Lower leg skin (tissue), 3 donors: ENCODE data around the gene CFB.

Experiments used
- CTCF ChIP-seq, 3 donors: fragments of 450-650 bp; IDR thresholded peaks; one replicate each; pipeline ENCODE4 v1.5.1; 2016; ENCODE audit warnings: antibody characterized with exemption in 3 of 3, mild to moderate bottlenecking in 3 of 3, moderate library complexity in 2 of 3
- POLR2A ChIP-seq, 2 donors: fragments of 450-650 bp; IDR thresholded peaks; one replicate each; pipeline ENCODE4 v1.6.1; 2016 to 2017; ENCODE audit warnings: antibody characterized with exemption in 2 of 2, mild to moderate bottlenecking in 1 of 2, moderate library complexity in 1 of 2

GRCh38 chr6:31947864-31948263 lies 2.0 kb downstream of the CFB start:
- TF ChIP-seq CTCF (IDR thresholded peaks at IDR 0.05) = no peak
- no peak for TF ChIP-seq POLR2A (IDR thresholded peaks at IDR 0.05)
